Suppressor macrophage treated with lipopolysaccharide for 1 hour (primary cell): ENCODE measurements around the gene ZNF587B.
A peak's percentile ranks its signal among the peaks of the same experiment; 100 is the strongest.
"Not testable (repeated sequence)": the region's sequence is repeated elsewhere in the genome, so short reads cannot be mapped to it uniquely, and the experiment has no call there.

Source experiments
- DNase-seq, 3 donors: peaks; one replicate each; pipeline ENCODE4 v3.0.0-alpha.2; 2020 to 2022

ZNF587B gene

DNA sequence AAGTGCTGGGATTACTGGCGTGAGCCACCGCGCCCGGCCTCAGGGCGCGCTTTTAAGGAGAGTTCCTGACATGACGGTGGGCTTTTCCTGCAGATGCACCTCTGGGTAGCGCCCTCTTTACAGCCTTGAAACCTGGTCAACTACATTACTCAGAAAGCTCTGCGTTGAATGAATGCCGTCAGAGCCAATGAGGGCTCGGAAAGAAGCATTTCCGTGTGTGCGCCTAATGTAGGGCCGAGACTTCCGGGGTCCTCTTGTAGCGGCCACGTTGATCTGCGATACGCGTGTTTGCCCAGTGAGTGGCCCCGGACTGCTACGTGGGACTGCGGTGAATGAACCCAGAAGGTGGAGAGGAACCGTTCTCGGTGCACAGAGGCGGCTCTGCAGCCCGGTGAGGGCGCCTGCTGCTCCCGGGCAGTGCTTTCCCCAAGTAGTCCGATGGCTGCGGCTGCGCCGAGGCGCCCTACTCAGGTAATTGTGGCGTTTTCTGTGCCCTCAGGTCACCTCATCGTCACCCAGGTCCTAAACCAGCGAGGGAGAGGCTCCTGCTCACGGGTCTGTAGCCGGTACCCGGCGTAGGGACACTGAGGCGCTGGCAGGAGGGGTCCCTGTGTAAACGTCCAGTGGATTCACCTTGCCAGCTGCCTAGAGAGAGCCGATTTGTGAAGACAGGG is 10.5 kb upstream of the ZNF587B start:
- DNase-seq, result peak; percentile 88 to 91 (median 90)

DNA sequence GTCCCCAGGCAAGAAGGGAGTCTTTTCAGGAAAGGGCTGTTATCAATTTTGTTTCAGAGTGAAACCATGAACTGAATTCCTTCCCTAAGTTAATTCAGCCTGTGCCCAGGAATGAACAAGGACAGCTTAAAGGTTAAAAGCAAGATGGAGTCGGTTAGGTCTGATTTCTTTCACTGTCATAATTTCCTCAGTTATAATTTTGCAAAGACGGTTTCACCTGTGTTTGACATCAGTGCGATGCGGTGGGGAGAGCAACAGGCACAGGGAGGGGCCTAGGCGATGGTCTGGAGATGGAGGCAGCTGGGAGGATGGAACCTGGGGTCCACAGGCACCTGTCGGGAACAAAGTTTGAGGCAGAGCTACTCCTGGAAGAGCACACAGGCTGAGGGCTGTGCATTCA is 9.5 kb upstream of the ZNF587B start:
- peak in 1 of 3 donors; percentile 10 for DNase-seq

DNA sequence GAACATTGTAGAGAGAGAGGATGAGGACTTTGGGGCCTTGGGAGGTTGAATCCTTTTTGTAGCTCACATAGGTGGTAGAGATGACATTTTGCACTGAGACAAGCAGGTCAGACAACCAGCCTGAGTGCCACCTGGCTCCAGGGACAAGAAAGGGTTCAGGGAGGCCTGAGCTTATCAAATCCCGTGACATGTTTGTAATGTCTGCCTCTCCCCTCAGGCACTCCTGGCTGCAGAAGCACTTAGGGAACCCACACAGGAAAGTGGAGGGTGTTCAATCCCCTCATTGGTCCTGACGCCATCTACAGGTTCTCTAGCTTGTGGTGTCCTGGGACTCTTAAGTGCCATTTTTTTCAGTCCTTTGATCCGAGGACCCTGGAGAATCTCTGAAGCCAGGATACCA is 9.0 kb upstream of the ZNF587B start:
- DNase-seq, result not testable (repeated sequence)

DNA sequence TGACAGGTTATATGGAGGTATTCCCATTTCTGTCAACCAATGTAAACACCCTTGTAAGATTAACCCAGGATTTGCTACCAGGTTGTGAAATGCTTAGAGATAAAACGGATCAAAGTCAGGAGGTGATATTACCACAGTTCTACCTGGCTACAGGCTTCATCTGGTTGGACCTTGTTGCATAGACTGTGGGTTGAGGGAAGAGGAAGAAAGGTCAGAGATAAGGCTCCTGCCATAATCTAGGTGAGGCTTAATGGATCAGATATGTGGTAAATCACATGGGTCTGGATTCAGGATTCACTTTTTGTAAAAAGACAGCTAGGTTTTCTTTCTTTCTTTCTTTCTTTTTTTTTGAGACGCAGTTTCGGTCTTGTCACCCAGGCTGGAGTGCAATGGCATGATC is 8.6 kb upstream of the ZNF587B start:
- DNase-seq, result not testable (repeated sequence)

DNA sequence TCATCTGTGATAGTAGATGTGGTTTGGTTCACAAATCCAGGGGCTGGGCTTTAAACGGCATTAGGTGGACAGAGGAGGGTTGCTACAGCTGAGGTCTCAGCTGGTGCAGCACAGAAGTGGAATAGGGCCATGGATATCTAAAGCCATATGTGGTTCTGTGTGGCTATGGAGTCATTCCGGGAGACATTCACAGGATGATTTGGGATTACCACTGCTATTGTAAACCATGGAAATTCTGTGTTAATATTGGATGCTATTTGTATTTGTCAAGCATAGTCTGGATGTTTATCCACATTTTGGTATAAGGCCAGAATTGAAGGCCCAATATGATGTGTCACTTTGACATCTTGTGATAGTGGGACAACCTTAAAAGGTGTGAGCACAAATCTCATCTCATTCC is 6.9 kb upstream of the ZNF587B start:
- DNase-seq, result not testable (repeated sequence)

DNA sequence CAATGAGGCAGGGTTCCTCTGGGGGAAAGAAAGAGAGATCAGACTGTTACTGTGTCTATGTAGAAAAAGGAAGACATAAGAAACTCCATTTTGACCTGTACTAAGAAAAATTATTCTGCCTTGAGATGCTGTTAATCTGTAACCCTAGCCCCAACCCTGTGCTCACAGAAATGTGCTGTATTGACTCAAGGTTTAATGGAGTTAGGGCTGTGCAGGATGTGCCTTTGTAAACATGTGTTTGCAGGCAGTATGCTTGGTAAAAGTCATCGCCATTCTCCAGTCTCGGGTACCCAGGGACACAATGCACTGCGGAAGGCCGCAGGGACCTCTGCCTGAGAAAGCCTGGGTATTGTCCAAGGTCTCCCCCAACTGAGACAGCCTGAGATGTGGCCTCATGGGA is 6.5 kb upstream of the ZNF587B start:
- DNase-seq, result not testable (repeated sequence)

DNA sequence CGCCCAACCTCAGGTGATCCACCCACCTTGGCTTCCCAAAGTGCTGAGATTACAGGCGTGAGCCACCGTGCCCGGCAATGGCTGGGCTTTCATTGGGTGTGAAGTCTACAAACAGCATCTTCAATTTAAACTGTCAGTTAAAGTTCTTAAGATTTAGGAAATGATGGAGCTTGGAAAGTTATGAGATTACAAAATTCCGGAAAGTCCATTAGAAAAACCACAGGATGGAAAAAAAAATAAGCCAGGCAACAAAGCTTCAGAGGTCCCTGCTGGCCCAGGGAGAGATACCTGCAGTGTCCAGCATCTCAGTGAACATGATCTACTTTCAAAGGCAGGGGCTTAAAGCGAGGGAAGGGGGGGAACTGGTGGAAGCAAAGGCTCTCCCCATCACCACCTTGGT is 4.6 kb upstream of the ZNF587B start:
- DNase-seq, result peak; percentile 18 to 57 (median 52)

DNA sequence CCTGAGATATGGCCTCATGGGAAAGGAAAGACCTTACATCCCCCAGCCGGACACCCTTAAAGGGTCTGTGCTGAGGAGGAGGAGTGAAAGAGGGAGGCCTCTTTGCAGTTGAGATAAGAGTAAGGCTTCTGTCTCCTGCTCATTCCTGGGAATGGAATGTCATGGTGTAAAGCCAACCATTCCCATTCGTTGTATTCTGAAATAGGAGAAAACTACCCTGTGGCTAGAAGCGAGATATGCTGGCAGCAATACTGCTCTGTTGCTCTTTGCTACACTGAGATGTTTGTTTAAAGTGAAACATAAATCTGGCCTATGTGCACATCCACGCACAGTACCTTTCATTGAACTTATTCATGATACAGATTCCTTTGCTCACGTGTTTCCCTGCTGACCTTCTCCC is 783 bp upstream of the ZNF587B start:
- DNase-seq, result no peak

DNA sequence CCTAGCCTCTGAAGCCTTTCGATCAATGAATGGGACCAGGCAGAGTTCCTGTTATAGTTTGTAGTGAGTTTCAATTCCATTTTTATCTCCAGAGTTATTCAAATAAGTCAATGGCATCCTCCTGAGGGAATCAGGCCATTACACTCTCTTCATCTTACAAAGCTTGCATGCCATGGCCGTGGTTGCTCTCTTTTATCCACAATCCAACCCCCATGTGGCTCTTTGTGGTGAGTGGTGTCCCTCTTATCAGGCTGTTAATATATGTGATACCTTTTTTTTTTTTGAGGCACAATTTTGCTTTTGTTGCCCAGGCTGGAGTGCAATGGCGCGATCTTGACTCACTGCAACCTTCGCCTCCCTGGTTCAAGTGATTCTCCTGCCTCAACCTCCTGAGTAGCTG is 6.9 kb downstream of the ZNF587B start:
- DNase-seq, result not testable (repeated sequence)

DNA sequence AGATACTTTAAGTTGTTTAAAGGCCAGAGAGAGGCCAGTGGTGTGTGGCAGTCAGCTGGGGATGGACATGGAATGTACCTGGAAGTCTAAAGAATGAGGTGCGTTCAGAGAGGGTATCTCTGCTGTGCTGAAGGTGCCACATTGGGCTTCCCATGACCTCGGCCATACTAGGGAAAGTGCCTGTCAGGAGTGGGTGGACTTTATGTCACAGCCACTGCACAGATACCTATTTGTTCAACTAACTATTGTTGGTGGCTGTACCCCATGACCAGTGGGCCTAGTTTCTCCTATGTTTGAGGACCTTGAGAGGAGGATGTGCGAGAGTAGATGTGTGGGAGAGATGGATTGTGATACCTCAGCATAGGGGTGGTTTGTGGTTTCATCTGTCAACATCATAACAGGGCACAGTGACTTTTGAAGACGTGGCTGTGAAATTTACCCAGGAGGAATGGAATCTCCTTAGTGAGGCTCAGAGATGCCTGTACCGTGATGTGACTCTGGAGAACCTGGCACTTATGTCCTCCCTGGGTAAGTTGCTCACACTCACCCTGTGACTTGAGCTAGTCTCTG is 8.6 kb downstream of the ZNF587B start:
- not testable (repeated sequence) for DNase-seq

DNA sequence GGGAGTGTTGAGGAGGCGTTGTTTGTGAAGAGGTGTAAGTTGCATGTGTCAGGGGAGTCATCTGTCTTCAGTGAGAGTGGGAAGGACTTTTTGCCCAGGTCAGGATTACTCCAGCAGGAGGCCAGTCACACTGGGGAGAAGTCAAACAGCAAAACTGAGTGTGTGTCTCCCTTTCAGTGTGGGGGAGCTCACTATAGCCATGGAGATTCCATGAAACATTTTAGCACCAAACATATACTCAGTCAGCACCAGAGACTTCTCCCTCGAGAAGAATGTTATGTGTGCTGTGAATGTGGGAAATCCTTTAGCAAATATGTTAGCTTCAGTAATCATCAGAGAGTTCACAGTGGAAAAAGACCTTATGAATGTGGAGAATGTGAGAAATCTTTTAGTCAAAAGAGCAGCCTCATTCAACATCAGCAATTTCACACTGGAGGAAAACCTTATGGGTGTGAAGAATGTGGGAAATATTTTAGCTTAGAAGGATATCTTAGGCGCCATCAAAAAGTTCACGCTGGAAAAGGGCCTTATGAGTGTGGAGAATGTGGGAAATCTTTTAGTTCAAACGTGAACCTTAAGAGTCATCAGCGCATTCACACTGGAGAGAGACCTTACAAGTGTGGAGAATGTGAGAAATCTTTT is 11.1 kb downstream of the ZNF587B start:
- no peak for DNase-seq

DNA sequence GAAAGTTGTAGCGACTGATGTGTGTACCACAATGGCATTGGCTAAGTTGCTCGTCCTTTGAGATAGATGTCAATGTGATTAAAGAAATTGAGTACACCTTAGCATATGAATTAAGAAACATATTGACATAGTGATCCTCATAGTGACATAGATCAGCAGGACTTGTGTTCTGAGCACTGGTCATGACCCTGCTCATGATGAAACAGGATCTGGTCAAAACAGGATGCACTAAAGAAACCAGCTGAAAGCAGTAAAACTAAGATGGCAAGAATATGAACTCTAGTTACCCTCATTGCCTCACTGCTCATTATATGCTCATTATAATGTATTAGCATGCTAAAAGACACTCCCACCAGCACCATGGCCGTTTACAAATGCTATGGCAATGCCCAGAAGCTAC is 17.1 kb downstream of the ZNF587B start:
- DNase-seq, result not testable (repeated sequence)

DNA sequence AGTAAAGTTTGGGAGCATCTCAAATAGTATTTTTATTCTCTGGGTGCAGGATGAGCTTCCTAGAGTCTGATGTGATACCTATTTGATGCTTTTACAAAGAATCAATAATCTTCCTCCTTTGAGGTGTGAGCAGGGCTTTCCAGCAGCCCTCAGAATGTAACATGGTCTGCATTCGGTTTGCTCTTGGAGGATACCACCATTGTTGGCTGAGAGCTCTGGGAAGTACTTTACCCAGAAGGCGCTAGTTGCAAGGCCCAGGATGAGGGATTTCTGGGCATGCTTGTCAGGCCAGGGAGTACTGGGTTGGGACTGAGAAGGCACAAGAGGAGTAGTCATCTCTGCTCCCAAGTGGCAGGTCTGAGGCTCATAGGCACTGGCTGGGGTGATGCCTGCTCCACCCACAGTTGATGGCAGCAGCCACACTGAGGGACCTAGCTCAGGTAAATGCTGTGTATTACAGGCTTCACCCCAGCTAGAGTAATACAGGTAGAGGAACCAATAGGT is 19.1 kb downstream of the ZNF587B start:
- not testable (repeated sequence) for DNase-seq

DNA sequence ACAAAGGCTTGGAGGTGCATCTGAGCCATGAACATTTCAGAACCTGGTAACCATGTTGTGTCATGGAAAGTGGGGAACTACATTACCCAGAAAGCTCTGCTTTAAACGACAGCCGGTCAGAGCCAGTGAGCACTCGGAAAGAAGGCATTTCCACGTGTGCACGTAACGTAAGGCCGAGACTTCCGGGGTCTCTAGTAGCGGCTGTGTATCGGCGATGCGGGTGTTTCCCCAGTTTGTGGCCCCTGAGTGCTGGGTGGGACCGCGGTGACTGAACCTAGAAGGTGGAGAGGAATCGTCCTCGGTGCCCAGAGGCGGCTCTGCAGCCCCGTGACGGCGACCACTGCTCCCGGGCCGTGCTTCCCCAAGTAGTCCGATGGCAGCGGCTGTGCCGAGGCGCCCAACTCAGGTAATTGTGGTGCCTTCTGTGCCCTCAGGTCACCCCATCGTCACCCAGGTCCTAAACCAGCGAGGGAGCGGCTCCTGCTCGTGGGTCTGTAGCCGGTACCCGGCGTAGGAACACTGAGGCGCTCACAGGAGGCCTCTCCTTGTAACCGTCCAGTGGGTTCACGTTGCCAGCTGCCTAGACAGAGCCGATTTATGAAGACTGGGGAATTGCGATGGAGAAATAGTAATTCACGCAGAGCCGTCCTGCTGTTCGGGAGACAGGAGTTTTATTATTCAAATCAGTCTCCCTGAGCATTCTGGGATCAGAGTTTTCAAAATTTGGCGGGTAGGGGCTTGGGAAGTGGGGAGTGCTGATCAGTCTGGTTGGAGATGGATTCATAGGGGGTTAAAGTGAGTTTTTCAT is 19.8 kb downstream of the ZNF587B start, which contains the start of gene ZNF587:
Gene ZNF587, plus strand, starts transcription at position 194 of the 808 bp plus-strand sequence. Its CDS starts 180 bp downstream, at position 374.
- DNase-seq, result peak; percentile 83 to 87 (median 85)

DNA sequence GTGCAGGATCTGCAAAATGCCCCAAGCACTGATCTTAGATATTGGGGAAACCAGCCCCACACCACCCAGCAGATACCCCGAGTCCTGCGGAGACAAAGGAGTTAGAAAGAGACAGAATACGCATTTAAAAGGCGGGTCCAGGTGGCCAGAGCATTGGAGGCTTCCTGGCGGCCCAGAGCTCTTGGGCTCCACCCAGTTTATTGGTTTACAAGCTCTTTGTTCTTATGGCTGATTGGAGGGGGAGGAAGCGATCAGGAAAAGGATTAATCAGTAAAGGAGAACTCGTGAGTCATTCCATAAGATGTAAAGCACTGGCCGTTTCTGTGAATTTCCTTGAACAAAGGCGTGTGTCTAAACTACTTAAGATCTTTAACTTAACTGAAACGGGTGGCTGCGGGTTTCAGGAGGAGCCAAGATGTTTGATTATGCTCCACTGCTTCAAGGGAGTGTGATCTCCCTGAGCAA is 20.5 kb downstream of the ZNF587B start:
- DNase-seq, result peak; percentile 13 to 31 (median 28)

DNA sequence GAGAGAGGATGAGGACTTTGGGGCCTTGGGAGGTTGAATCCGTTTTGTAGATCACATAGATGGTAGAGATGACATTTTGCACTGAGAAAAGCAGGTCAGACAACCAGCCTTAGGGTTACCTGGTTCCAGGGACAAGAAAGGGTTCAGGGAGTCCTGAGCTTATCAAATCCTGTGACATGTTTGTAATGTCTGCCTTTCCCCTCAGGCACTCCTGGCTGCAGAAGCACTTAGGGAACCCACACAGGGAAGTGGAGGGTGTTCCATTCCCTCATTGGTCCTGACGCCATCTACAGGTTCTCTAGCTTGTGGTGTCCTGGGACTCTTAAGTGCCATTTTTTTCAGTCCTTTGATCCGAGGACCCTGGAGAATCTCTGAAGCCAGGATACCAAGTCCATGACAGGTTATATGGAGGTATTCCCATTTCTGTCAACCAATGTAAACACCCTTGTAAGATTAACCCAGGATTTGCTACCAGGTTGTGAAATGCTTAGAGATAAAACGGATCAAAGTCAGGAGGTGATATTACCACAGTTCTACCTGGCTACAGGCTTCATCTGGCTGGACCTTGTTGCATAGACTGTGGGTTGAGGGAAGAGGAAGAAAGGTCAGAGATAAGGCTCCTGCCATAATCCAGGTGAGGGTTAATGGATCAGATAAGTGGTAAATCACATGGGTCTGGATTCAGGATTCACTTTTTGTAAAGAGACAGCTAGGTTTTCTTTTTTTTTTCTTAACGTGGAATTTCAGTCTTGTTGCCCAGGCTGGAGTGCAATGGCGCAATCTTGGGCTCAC is 21.9 kb downstream of the ZNF587B start:
- not testable (repeated sequence) for DNase-seq

DNA sequence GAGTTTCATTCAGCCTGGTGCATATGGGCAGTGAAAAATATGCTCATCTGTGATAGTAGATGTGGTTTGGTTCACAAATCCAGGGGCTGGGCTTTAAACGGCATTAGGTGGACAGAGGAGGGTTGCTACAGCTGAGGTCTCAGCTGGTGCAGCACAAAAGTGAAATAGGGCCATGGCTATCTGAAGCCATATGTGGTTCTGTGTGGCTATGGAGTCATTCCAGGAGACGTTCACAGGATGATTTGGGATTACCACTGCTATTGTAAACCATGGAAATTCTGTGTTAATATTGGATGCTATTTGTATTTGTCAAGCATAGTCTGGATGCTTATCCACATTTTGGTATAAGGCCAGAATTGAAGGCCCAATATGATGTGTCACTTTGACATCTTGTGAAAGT is 24.0 kb downstream of the ZNF587B start:
- DNase-seq, result not testable (repeated sequence)

DNA sequence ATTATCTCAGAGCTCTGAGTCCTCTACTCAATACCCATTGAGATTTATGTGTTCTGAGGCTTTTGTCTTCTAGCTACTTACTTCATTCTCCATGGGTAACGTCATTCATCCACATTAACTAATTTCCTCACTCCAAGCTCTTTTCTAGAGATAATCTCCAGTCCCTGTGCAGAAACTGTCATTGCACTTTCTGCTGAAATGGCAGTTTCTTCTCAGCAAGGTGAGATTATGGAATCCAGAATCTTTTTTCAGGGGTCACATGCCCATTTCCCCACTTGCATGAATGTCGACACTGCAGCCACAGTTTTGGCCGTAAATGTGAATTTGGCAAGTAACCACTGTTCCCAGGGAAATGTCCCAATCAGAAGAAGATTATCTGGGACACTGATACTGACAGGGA is 32.3 kb downstream of the ZNF587B start:
- not testable (repeated sequence) for DNase-seq

DNA sequence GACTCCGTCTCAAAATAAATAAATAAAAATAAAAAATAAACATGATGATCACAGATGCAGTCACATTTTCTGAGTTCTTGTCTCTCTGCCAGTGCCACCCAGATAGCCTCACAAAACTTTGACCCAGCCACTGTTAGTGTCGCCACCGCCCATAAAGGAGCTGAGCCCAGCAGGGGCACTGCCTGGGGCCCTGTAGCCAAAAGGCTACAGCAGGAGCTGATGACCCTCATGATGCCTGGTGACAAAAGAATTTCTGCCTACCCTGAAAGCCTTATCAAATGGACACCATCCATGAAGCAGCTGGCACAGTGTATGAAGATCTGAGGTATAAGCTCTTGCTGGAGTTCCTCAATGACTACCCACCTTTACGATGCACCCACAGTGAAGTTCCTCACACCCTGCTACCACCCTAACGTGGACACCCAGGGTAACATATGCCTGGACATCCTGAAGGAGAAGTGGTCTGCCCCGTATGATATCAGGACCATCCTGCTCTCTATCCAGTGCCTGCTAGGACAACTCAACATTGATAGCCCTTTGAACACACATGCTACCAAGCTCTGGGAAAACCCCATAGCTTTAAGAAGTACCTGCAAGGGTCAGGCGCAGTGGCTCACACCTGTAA is 37.9 kb downstream of the ZNF587B start:
- DNase-seq, result no peak

DNA sequence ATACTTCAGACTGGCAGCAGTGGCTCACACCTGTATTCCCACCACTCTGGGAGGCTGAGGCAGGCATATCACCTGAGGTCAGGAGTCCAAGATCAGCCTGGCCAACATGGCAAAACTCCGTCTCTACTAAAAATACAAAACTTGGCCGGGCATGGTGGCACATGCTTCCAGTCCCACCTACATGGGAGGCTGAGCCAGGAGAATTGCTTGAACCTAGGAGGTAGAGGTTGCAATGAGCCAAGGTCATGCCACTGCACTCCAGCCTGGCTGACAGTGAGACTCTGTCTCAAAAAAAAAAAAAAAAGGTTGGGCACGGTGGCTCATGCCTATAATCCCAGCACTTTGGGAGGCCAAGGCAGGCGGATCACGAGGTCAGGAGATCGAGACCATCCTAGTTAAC is 39.6 kb downstream of the ZNF587B start:
- DNase-seq, result not testable (repeated sequence)

DNA sequence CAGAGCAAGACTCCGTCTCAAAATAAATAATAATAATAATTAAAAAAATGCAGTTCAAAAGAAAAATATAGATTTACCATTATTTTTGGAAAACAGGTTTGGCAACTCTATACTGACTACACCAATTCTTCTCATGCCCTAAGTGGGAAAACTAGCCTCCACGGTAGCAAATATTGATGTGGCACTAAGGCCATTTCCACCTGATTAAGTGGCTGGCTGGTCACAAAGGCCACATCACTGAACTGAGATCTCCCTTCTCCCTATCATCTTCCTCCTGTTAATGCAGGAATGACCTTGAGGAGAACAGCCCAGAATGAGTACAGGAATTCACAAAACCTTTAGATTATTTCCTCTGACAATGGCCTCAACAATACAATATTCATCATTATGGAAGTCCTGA is 40.1 kb downstream of the ZNF587B start:
- no peak for DNase-seq

DNA sequence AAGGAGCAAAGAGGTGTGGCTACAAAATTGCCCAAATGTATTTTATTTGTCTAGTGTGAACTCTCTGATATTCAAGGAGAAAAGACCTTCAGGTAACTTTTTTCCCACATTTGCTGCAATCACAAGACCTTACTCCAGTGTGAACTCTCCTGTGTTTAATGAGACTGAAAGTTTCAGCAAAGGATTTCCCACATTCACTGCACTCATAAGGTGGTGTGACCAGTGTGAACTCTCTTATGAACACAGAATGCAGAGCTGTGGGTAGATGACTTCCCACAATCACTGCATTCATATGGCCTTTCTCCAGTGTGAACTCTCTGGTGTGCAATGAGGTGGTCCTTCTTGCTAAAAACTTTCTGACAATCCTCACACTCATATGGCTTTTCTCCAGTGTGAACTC is 42.4 kb downstream of the ZNF587B start:
- DNase-seq, result no peak
